GM10266 (cell line): ENCODE measurements around the gene PACRG.

Source experiments
- DNase-seq: peaks from one replicate; pipeline ENCODE4 v3.0.0; 2012; ENCODE audit errors: extremely low spot score
- CTCF ChIP-seq: IDR thresholded peaks from 2 replicates; pipeline ENCODE4 v1.5.1; 2012; ENCODE audit warnings: mild to moderate bottlenecking, low read depth; ENCODE audit not compliant: control insufficient read depth, insufficient read depth; ENCODE audit errors: missing control alignments

Gene PACRG

GRCh38 chr6:162871966-162872365 lies 144.2 kb downstream of the PACRG start:
- TF ChIP-seq CTCF = no peak
- DNase-seq = no peak

GRCh38 chr6:162873537-162873936 lies 145.8 kb downstream of the PACRG start:
- no peak for DNase-seq
- no peak for TF ChIP-seq CTCF

GRCh38 chr6:162875070-162875469 lies 147.3 kb downstream of the PACRG start:
- no peak for TF ChIP-seq CTCF
- DNase-seq = no peak

GRCh38 chr6:162882801-162883481 lies 155.2 kb downstream of the PACRG start:
- TF ChIP-seq CTCF = no peak
- DNase-seq = no peak

GRCh38 chr6:162887981-162888689 lies 160.4 kb downstream of the PACRG start:
- no peak for DNase-seq
- no peak for TF ChIP-seq CTCF

GRCh38 chr6:162889303-162889702 lies 161.5 kb downstream of the PACRG start:
- no peak for DNase-seq
- TF ChIP-seq CTCF = no peak

GRCh38 chr6:162898011-162898410 lies 170.2 kb downstream of the PACRG start:
- no peak for TF ChIP-seq CTCF
- DNase-seq = no peak
